ENCODE measurements around the gene OLFM2.
"Not testable (repeated sequence)": the region's sequence is repeated elsewhere in the genome, so short reads cannot be mapped to it uniquely, and the experiment has no call there.

OLFM2 gene

DNA sequence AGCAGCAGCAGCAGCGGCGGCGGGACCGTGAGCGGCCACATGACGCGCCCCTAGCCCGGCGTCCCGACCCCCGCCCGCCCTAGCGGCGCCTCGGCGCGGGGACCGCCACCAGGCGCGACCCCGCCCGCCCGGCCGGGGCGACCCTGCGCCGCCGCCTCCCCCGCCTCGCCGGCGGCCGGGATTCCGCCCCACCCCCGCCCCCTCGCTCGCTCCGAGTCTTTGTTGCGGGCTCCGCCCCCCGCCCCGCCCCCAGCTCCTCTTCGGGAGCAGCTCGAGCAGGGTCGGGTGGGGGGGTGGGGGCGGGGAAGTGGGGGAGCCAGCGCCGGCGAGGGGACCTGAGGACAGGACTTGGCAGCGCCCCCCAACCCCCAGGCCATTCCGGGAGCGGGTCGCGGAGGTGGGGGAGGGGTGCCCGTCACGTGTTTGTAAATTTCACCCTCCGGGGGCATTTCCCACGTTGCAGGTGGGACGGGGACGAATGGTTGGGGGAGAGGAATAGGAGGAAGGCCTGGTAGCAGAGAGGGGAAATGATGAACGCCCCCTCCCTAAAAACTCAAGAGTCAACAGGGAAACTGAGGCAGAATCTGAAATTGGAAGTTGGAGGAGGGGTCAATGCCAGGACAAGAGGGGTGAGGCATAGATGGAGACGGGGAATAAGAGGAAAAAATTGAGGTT, at the start of gene OLFM2:
OLFM2 (minus strand) TSS at position 190 of the 675 bp plus-strand sequence; CDS start at position 41, 149 bp downstream.
- no peak for DNase-seq

DNA sequence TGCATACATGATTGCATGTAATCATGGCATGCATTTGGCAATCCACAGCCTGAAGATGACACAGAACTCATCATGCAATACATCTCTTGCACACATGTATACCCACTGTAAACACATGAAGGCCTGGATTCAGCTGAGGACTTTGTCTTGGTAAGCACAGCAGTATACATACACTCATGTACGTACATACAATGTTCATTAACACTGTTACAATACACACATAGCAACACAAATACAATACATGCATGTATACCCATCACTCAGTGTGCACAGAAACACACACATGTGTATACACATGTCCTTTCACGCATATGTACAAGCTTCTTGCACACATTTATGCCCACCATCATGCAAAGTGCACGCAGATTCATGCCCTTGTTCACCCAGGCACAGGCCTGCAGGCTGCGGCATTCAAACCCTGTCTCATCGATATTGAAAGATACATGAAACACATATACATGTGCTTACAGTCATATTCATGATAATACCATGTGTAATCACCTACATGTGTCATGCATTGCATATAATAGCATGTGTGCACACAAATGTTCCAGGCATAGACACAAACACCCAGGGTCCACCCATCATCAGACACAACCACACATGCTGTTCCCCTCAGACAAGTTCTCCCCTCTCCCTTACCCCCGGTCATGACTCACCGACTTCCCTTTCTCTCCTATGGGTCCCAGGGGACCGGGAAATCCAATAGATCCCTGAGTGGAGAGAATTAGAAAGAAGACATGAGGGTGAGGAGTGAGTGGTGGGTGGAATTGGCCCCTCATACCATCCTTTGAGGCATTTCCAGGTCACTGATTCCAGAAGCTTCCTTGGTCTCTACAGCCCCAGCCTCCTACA, 45.3 kb upstream of the OLFM2 start:
- no peak for DNase-seq

DNA sequence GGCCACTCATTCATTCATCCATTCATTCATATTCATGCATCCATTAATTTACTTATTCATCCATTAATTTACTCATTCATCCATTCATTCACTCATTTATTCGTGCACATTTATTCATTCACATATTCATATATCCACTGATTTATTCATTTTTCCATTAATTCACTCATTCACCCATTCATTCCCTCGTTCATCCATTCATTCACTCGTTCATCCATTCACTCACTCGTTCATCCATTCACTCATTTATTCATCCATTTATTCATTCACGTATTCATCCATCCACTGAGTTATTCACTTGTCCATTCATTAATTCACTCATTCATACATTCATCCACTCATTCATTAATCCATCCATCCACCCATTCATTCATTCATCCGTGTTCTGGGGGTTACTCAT, 35.8 kb upstream of the OLFM2 start:
- DNase-seq, result no peak

DNA sequence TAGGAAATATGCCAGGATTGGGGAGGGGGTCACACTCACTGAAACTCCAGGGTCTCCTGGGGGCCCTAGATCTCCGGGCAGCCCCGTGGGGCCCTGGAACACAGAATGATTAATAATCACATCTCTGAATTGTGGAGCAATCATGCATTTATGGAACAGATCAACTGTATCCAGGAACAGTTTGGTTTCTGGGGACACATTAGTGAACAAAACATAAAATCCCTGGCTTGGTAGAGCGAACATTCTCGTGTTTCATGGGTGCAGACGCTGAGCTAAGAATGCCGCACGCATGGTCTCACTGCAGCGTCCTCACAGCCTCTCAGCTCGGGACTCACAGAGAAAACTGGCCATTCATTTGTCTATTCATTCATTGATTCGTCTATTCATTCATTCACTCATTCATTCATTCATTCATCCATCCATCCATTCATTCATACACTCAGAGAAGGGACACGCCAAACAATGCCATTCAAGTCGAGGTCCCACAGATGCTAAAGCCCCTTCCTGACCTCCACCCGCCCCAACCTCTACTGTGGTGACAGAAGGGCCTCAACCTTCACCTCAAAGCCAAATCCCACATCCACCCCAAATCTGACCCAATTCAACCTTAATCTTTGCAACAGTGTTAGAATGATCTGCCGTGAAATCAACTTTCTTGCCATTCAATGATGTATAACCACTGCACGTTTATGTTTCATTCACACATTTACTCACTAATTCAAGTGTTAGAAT, 35.0 kb upstream of the OLFM2 start:
- DNase-seq, result no peak

DNA sequence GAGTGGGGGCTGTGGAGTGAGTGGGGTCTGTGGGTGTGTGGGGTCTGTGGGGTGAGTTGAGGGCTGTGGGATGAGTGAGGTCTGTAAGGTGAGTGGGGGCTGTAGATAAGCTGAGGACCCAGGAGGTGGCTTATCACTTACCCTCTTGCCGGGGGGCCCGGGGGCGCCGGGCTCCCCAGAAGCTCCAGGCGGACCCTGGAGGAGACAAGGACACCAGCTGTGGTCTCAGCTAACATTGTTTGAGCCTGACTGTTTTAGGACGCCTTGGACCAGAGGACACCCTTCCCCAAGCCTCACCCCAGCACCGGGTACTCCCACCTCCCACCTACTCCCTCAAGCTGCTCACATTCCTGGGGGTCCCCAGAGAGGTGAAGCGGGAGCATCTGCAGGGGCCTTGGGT, 34.2 kb upstream of the OLFM2 start:
- no peak for DNase-seq

DNA sequence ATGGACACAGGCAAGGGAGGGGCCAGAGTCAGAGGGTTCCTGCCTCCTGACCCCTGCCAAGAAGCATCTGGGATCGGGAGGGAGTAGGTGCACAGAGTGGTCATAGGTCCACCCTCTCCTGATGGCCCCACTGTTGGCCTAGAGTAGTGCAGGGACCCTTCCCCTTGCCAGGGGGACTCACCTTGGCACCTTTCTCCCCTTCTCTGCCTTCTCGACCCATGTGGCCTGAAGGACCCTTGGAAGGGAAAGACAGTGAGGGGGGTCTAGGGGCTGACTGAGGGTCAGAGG, 33.3 kb upstream of the OLFM2 start:
- DNase-seq, result no peak

DNA sequence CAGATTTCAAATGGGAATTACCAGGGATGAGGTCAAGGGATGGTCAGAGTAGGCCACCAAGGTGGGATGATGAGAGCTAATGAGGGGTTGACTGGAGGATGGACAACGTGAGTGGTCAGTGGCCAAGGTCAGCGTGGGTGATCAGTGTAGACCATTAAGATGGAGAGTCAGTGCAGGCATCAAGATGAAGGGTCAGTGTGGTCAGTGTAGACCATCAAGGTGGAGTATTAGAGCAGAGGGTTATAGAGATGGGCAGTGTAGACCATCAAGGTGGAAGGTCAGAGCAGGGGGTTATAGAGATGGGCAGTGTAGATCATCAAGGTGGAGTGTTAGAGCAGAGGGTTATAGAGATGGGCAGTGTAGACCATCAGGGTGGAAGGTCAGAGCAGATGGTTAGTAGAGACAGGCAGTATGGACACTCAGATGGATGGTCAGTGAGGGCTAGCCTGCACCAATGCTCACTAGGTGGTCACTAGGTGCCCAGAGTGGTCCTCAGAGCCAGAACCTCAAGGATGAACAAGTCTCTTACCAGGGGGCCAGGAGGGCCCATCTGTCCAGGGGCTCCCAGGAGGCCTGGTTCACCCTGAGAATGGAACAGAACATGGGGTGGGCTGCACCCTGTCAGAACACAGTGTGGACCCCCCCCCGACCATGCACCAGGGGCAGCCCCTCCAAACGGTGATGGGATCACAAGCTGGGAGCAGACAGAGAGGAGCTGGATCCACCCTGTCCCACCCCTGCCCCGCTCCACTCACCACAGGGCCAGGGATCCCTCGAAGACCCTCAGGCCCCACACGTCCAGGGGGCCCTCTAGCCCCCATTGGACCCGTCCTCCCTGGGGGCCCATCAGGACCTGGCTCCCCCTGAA, 32.7 kb upstream of the OLFM2 start:
- DNase-seq, result no peak

DNA sequence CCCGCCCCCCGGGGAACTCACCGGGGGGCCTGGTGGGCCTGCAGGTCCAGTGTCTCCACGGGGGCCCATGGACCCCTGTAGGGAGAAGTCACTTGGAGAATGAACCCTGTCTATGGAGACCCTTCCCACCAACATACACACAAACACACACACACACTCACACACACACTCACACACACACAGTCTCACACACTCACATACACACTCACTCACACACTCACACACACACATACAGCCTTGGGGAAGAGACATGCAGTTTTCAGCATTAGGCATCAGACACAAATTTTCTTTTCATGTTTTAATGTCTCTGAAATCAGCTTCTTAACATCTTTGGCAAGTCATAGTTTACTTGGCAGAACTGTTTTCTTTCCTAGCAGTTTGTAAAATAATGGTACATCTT, 31.0 kb upstream of the OLFM2 start:
- no peak for DNase-seq

DNA sequence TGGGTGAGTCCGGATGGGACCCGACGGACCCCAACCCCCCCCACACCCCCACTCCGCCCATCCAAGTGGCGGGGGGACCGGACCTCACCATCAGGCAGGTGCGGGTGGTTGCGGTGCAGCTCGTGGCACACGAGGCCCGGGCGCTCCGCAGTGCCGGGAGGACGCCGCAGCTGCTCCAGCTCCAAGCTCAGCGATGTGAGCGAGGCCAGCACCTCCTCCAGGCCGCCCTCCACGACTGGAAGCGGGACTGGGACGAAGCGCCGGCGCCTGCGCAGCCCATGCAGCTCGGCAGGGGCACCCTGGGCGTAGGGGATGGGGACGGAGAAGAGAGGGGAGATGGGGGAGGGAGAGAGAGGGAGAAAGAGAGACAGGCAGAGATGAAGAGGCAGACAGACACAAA, 30.1 kb upstream of the OLFM2 start:
- no peak for DNase-seq

DNA sequence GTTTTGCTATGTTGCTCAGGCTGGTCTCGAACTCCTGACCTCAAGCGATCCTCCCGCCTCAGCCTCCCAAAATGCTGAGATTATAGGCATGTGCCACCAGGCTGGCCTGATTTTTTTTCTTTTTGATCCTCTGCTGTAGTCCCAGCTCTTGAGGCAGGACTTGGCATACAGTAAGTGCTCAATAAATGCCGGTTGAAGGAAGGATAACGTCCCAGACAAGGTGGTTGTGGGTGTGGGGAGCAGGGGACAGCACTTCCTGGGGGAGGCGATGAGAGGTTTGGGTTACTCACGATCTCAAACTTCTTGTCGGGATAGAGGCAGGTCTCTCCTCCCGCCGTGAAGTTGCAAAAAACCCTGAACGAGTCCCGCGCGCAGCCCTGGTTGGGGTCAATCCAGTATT, 29.7 kb upstream of the OLFM2 start:
- DNase-seq, result no peak

DNA sequence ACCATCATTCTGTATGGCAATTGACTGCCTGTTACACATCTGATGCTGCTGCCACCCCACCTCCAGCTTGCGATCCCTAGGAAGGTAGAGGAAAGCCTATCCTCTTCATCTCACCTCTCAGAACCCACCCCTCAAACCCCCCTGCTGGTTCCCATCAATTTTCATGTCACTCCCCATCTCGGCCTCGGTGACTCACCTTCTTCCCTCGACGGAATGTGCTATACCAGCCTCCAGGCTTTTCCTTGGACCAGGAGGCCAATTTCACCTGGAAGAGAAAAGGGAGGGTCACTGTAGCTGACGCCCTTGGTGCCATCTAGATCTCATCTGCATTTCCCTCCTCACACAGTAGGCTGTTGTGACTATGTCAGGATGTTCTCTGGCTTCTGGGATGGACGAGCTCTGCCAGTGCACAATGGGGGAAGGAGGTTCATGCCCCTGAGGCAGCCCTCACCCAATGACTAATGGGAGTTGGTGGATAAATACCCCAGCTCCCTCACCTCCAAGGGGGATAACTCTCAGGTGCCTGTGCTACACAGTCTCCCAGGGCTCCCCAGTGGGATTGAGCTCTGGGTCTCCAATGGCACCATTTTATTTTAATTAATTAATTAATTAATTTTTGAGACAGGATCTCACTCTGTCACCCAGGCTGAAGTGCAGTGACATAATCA, 26.4 kb upstream of the OLFM2 start:
- no peak for DNase-seq

DNA sequence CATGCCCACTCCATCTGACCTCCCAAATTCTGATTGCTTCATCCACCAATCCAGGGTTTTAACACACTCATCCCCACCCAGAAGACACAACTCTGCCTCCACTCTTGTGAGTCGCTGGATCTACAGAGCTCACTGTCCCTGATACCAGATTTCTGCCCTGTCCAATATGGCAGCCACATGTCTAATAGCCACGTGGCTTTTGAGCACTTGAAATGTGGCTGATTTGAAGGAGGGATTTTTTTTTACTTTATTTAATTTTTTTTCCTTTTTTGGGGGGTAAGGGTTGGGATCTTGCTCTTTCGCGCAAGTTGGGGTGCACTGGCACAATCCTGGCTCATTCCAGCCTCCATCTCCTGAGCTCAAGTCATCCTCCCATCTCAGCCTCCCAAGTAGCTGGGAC, 24.8 kb upstream of the OLFM2 start:
- DNase-seq, result no peak

DNA sequence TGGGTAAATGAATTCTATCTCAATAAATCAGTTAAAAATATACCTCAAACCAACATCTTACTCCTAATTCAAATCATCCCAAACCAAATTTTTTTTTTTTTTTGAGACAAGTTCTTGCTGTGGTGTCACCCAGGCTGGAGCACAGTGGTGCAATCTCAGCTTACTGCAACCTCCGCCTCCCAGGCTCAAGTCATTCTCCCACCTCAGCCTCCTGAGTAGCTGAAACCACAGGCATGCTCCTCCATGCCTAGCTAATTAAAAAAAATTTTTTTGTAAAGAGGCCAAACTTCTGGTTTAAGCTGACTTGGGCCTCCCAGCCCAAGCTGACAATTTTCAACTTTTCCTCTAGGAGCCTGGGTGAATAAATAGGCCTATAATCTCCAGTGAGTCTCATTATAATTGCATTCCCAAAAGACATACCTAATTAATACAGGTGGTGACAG, 22.1 kb upstream of the OLFM2 start:
- DNase-seq, result no peak

DNA sequence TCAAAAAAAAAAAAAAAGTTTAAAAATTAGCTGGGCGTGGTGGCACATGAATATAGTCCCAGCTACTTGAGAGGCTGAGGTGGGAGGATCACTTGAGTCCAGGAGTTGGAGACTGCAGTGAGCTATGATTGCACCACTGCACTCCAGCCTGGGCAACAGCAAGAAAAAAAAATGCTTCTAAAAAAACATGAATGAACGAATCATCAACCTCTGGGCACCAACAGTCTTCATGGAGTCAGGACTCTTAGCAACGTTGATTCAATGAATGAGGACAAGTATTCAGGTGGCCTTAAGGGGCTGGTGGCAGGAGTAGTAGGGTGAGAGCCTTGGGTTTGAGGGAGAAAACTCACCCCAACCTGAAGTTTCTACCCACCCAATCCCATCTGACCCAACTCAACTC, 20.6 kb upstream of the OLFM2 start:
- DNase-seq, result no peak

DNA sequence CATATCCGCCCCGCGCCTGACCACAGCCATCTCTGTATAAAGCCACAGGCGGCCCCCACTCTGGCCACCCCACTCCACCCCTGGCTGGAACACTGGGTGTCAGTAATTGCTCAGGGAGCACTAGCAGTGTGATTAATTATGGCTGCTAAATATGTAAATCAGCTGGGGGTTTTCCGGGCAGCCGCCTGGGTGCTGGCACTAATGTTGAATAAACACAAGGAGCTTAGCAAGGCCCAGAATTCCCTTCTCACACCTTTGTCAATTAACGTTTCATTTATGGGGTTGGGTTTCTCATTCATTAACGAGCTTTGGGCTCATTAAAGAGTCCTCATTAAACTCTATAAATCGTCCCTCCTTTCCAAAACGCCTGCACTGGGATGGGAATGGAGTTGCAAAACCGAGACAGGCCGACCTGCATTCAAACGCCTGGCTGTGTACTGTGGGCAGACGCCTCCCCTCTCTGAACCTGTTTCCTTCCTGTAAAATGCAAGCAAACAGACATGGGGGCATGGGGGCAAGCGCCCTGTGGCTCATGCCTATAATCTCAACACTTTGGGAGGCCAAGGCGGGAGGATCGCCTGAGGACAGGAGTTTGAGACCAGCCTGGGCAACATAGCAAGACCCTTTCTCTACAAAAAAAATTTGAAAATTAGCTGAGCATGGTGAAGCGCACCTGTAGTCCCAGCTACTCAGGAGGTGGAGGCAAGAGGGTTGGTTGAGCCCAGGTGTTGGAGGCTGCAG, 17.7 kb upstream of the OLFM2 start:
- DNase-seq, result no peak

DNA sequence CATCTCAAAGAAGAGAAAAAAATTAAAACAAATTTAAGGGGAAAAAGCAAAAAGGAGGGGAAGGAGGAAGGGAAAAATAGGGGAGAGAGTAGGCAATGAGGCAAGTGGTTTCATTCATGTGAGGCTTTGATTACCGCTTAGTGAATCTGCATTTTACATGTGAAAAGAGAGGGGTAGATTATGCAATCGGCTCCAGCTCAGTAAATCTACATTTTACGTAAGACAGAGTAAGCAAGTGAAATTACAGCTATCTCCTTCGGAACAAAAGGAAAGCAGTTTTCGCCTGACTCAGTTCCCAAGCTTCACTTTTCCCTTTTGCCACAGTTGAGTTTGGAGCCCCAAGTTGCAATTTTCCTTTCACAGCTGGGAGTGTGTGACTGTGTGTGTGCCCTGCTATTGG, 16.0 kb upstream of the OLFM2 start:
- DNase-seq, result no peak

DNA sequence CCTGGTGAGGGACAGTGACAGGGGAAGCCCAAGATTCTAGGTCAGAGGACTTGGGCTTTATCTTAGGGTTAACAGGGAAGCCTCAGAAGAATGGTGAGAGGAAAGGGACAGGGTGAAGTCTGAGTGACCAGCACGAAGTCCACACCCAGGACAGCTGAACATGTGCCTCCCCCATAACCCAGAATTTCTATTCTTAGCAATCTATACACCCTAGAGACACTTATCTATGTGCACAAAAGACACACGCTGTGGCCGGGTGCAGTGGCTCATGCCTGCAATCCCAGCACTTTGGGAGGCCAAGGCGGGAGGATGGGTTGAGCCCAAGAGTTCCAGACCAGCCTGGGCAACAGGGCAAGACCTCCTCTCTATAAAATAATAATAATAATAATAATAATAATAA, 11.1 kb upstream of the OLFM2 start:
- DNase-seq, result no peak

DNA sequence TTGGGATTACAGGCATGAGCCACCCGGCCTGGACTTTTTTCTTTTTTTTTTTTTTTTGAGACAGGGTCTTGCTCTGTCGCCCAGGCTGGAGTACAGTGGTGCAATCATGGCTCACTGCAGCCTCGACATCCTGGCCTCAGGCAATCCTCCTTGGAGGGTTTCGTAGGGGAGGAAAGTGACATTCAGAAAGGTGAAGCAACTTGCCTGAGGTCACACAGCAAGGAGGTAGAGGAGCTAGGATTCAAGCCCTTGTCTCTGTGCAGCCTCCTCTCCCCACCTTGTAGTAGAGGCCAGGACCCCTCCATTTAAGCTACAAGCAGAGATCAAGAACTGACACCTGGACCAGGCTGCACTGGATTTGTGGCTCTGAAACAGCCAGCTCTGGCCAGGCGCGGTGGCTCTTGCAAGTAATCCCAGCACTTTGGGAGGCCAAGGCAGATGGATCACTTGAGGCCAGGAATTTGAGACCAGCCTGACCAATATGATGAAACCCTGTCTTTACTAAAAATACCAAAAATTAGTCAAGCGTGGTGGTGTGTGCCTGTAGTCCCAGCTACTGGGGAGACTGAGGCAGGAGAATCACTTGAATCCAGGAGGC, 10.3 kb upstream of the OLFM2 start:
- not testable (repeated sequence) for DNase-seq

DNA sequence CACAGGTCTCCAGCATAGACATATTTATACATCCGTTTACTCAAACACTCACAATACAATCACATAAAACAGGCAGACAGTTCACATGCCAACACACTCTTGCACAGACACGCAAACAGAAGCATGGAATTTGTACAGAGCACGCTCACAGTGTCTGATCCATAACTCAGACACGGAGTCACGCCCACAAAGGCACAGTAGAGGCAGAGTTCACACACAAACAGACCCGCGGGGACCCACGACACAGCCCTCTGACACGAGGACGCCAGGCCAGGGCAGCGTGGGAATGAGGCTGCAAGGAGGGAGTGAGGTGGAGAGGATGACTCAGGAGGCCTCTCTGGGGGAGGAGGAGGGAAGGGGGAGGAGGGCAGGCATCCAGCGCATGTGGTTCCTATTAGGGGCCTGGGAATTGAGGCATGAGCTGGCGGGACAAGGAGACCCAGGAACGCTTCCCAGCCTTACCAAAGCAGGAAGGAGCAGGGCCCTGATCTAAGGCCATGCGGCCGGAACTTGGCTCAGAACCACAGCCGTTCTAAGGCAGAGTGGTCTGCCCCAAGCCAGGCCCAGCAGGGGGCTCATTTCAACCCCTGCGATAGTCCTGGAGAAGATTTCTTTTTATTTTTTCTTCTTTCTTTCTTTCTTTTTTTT, 9.1 kb upstream of the OLFM2 start:
- no peak for DNase-seq

DNA sequence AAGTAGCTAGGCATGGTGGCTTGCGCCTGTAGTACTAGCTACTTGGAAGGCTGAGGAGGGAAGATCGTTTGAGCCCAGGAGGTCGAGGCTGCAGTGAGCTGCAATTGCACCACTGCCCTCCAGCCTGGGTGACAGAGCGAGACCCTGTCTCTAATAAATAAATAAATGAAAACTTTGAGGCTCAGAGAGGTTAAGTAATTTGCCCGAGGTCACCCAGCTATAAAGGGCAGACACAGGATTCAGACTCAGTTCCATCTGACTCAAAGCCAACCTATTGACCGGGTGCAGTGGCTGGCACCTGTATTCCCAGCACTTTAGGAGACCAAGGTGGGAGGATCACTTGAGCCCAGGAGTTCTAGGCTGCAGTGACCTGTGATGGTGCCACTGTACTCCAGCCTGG, 7.4 kb upstream of the OLFM2 start:
- DNase-seq, result no peak

DNA sequence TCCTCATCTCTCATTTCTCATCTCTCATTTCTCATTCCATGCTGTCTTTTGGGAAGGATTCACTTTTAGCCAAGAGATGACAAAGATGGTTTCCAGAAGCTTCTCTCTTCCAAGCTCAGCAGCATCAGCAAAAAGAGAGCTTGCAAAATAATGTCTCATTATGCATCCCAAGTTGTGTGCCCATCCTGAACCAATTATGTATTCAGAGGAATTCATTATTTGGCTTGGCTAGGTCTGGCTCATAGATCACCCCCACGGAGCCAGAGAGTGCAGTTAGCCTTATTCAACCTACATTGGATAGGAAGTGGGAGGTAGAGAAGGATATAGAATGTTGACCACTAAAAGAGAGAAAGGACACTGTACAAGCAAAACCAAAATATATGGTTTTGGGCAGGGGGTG, 5.4 kb upstream of the OLFM2 start:
- DNase-seq, result no peak
